ENCODE data around the gene UTS2. TPM values are rescaled to one million over a fixed set of nuclear protein-coding genes. Genes with fewer than 3 reads are reported as not detected.

UTS2 gene
- total RNA-seq, 1 experiment from 2014 or later: not detected

DNA sequence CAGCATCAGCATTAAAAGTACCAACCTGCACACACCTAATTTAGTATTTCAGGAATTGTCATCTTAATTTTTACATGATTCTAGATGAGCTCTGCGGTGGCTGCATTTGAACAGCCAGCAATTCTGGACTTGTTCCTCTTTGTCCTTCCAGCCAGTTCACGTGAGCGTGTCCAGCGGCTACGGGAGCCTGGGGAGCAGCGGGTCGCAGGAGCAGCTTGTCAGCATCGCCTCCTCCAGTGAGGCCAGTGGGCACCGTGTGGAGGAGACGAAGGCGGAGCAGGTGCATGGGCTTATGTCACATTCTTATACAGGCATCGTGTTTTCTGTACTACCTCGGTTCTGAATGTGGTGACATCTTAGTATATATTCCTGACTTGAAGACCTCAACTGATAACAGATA, 43.1 kb downstream of the UTS2 start:
- peaks cover 6% of the 10 kb centered on the region; the same call in 1 of the 2 replicates for H3K27me3 Mint-ChIP-seq (ENCODE audit: low read depth)
- ATAC-seq (no peak), DNase-seq (ENCODE audit: low spot score) (no peak)
- ChIA-PET CTCF (no interaction called here), POLR2A (no interaction called here)
- H3K4me1 Mint-ChIP-seq: no peaks in the 10 kb centered on the region
- peaks cover 20% of the 10 kb centered on the region for H3K9me3 Mint-ChIP-seq
- H3K4me3 Mint-ChIP-seq: no peak overlapping the region
- peaks cover 33% of the 10 kb centered on the region for H3K36me3 Mint-ChIP-seq
- no peak overlapping the region for H3K27ac Mint-ChIP-seq
- TF ChIP-seq ZNF121 (CRISPR knock-in tag; IDR thresholded peaks at IDR 0.05) (no peak), ZNF423 (CRISPR knock-in tag; IDR thresholded peaks at IDR 0.05) (no peak), FOXJ3 (CRISPR knock-in tag; IDR thresholded peaks at IDR 0.05; ENCODE audit: borderline replicate concordance) (no peak), ZSCAN18 (CRISPR knock-in tag; IDR thresholded peaks at IDR 0.05) (no peak), SOX15 (CRISPR knock-in tag; IDR thresholded peaks at IDR 0.05) (no peak)
- TF ChIP-seq, protein P1, sequence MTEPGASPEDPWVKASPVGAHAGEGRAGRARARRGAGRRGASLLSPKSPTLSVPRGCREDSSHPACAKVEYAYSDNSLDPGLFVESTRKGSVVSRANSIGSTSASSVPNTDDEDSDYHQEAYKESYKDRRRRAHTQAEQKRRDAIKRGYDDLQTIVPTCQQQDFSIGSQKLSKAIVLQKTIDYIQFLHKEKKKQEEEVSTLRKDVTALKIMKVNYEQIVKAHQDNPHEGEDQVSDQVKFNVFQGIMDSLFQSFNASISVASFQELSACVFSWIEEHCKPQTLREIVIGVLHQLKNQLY (CRISPR knock-in tag; IDR thresholded peaks at IDR 0.05): no peak
- TF ChIP-seq, protein P2, sequence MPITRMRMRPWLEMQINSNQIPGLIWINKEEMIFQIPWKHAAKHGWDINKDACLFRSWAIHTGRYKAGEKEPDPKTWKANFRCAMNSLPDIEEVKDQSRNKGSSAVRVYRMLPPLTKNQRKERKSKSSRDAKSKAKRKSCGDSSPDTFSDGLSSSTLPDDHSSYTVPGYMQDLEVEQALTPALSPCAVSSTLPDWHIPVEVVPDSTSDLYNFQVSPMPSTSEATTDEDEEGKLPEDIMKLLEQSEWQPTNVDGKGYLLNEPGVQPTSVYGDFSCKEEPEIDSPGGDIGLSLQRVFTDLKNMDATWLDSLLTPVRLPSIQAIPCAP (CRISPR knock-in tag; IDR thresholded peaks at IDR 0.05): no peak

DNA sequence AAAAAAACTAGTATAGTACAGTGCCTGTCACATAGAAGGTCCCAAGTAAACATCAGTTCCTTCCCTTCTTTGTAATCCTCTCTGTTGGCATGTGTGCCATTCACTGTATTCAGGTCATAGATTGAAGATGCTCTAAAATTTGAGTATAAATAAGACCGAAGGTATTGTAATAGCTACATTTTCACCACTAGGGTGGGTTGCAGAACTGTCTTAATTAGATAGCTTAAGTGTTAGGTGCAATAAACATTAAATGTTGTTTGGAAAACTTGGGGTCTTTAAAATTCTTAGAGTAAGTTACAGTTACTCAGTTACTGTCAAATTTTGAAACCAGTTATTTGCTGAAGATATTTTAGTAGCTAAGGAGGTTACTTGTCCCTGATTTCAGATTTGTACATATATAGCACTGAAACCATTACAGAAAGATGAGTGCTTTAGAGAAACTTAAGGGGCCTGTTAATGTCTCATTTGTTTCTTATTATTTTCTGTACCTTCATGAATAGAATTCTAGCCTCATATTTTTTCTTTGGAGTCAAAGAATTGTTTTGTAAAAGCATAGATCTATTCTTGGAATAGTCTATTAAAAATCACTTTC, 44.5 kb downstream of the UTS2 start:
- POLR2A ChIA-PET: interaction anchor here (0.6 kb wide), 1 partner anchor 136 kb away, joined by 4 read pairs; no protein-coding TSS in a partner anchor
- H3K27ac Mint-ChIP-seq: no peak overlapping the region
- CTCF ChIA-PET: interaction anchor here (0.6 to 1.5 kb wide), 28 partner anchors 10 to 155 kb away, joined by 3 to 12 read pairs (median 4); partner anchors contain the start of gene PER3
- ATAC-seq (peak; percentile 36; the same call in 1 of the 2 replicates), DNase-seq (ENCODE audit: low spot score) (no peak)
- H3K4me1 Mint-ChIP-seq: no peaks in the 10 kb centered on the region
- peaks cover 5% of the 10 kb centered on the region; the same call in 1 of the 2 replicates for H3K27me3 Mint-ChIP-seq (ENCODE audit: low read depth)
- TF ChIP-seq CTCF (IDR thresholded peaks at IDR 0.05) (peak; percentile 49), MXD4 (CRISPR knock-in tag; IDR thresholded peaks at IDR 0.05; ENCODE audit: borderline replicate concordance) (no peak)
- H3K9me3 Mint-ChIP-seq: peaks cover 8% of the 10 kb centered on the region
- H3K4me3 Mint-ChIP-seq: no peak overlapping the region
- H3K36me3 Mint-ChIP-seq: peaks cover 26% of the 10 kb centered on the region

DNA sequence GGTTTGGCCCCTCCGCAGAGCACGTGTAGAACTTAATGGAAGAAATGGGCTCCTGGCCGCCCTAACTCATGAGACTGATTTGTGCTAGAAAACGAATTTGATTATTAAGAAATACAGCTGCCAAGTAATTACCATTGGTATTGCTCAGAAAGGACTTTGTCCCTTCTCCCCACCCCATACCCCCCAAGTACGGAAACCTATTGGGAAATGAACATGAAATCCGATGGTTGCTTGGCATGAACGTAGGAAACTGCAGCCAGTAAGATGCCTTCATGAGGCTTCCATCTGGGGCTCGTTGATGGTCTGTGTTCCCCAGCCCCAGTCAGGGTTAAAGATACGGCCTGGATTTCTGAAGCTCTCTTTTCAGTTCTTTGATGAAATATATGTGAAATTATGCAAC, 47.4 kb downstream of the UTS2 start:
- Mint-ChIP-seq H3K27me3 (ENCODE audit: low read depth) (no peaks in the 10 kb centered on the region), H3K9me3 (no peaks in the 10 kb centered on the region), H3K27ac (no peak overlapping the region), H3K4me1 (no peaks in the 10 kb centered on the region), H3K4me3 (no peak overlapping the region), H3K36me3 (peaks cover 7% of the 10 kb centered on the region; the same call in 1 of the 2 replicates)
- no peak for DNase-seq (ENCODE audit: low spot score)
- ChIA-PET CTCF (no interaction called here), POLR2A (no interaction called here)
- ATAC-seq: no peak
- TF ChIP-seq, protein P3, sequence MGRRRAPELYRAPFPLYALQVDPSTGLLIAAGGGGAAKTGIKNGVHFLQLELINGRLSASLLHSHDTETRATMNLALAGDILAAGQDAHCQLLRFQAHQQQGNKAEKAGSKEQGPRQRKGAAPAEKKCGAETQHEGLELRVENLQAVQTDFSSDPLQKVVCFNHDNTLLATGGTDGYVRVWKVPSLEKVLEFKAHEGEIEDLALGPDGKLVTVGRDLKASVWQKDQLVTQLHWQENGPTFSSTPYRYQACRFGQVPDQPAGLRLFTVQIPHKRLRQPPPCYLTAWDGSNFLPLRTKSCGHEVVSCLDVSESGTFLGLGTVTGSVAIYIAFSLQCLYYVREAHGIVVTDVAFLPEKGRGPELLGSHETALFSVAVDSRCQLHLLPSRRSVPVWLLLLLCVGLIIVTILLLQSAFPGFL (CRISPR knock-in tag; IDR thresholded peaks at IDR 0.05; ENCODE audit: borderline replicate concordance): no peak
- TF ChIP-seq CDX4 (CRISPR knock-in tag; IDR thresholded peaks at IDR 0.05; ENCODE audit: borderline replicate concordance): no peak
- TF ChIP-seq, protein P4, sequence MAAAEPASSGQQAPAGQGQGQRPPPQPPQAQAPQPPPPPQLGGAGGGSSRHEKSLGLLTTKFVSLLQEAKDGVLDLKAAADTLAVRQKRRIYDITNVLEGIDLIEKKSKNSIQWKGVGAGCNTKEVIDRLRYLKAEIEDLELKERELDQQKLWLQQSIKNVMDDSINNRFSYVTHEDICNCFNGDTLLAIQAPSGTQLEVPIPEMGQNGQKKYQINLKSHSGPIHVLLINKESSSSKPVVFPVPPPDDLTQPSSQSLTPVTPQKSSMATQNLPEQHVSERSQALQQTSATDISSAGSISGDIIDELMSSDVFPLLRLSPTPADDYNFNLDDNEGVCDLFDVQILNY (CRISPR knock-in tag; IDR thresholded peaks at IDR 0.05): no peak
- TF ChIP-seq CBFB (CRISPR knock-in tag; IDR thresholded peaks at IDR 0.05; ENCODE audit: low read depth): no peak

Other genes with a start within 250 kb of the UTS2 start
- 34.7 to 50.2 TPM (median 40.2 TPM) in 3 replicates for gene VAMP3, start 81.8 kb downstream of the UTS2 start, total RNA-seq (2021)
- 8.5 to 11.1 TPM (median 9.9 TPM) in 3 replicates for gene PER3, start 68.8 kb downstream of the UTS2 start, total RNA-seq (2021)
- 0.11 to 0.14 TPM in 2 of 3 replicates, not detected in the other for gene TNFRSF9, start 87.8 kb upstream of the UTS2 start, total RNA-seq (2021)
- gene PARK7, start 108.6 kb upstream of the UTS2 start, total RNA-seq (2021): 337 to 343 TPM (median 340 TPM) in 3 replicates
- 34.5 to 44.6 TPM (median 35.8 TPM) in 3 replicates for gene ERRFI1, start 173.2 kb upstream of the UTS2 start, total RNA-seq (2021)

All from WTC11 (cell line).